ENCODE data around the gene PLA2G7.

PLA2G7 gene

GRCh38 chr6:46733341-46733801, 1.8 kb downstream of the PLA2G7 start:
- H3K4me3 Mint-ChIP-seq = no peak overlapping the region
- H3K36me3 Mint-ChIP-seq = no peaks in the 10 kb centered on the region
- H3K9me3 Mint-ChIP-seq = no peaks in the 10 kb centered on the region
- H3K27me3 Mint-ChIP-seq = peaks cover 53% of the 10 kb centered on the region
- peaks cover 10% of the 10 kb centered on the region for H3K4me1 Mint-ChIP-seq
- no peak overlapping the region for H3K27ac Mint-ChIP-seq
- no peak for ATAC-seq

- Mint-ChIP-seq H3K27me3 (peaks cover 51% of the 10 kb centered on the region), H3K27ac (no peak overlapping the region), H3K9me3 (no peaks in the 10 kb centered on the region), H3K36me3 (no peaks in the 10 kb centered on the region), H3K4me3 (no peak overlapping the region), H3K4me1 (peaks cover 10% of the 10 kb centered on the region)
- ATAC-seq = no peak
Measured at GRCh38 chr6:46730921-46731461, 4.2 kb downstream of the PLA2G7 start.

GRCh38 chr6:46729787-46730326, 5.3 kb downstream of the PLA2G7 start:
- Mint-ChIP-seq H3K27ac (no peak overlapping the region), H3K27me3 (peaks cover 49% of the 10 kb centered on the region), H3K36me3 (no peaks in the 10 kb centered on the region), H3K4me3 (no peak overlapping the region), H3K9me3 (no peaks in the 10 kb centered on the region), H3K4me1 (peaks cover 10% of the 10 kb centered on the region)
- ATAC-seq = no peak

GRCh38 chr6:46720401-46720800, 14.8 kb downstream of the PLA2G7 start:
- Mint-ChIP-seq H3K9me3 (no peaks in the 10 kb centered on the region), H3K27ac (no peak overlapping the region), H3K4me1 (no peaks in the 10 kb centered on the region), H3K4me3 (no peak overlapping the region), H3K27me3 (peaks cover 36% of the 10 kb centered on the region), H3K36me3 (no peaks in the 10 kb centered on the region)
- no peak for ATAC-seq

GRCh38 chr6:46719099-46719498, 16.1 kb downstream of the PLA2G7 start:
- Mint-ChIP-seq H3K9me3 (no peaks in the 10 kb centered on the region), H3K27me3 (peaks cover 32% of the 10 kb centered on the region), H3K36me3 (no peaks in the 10 kb centered on the region), H3K4me1 (no peaks in the 10 kb centered on the region), H3K27ac (no peak overlapping the region), H3K4me3 (no peak overlapping the region)
- ATAC-seq = peak; percentile 39

GRCh38 chr6:46715141-46715540, 20.0 kb downstream of the PLA2G7 start:
- H3K36me3 Mint-ChIP-seq = no peaks in the 10 kb centered on the region
- H3K4me1 Mint-ChIP-seq = no peaks in the 10 kb centered on the region
- ATAC-seq = no peak
- no peak overlapping the region for H3K4me3 Mint-ChIP-seq
- peaks cover 24% of the 10 kb centered on the region for H3K27me3 Mint-ChIP-seq
- H3K27ac Mint-ChIP-seq = no peak overlapping the region
- no peaks in the 10 kb centered on the region for H3K9me3 Mint-ChIP-seq

- H3K9me3 Mint-ChIP-seq = no peaks in the 10 kb centered on the region
- ATAC-seq = no peak
- peaks cover 2% of the 10 kb centered on the region for H3K27me3 Mint-ChIP-seq
- H3K36me3 Mint-ChIP-seq = no peaks in the 10 kb centered on the region
- H3K27ac Mint-ChIP-seq = no peak overlapping the region
- no peaks in the 10 kb centered on the region for H3K4me1 Mint-ChIP-seq
- no peak overlapping the region for H3K4me3 Mint-ChIP-seq
Measured at GRCh38 chr6:46711491-46711890, 23.7 kb downstream of the PLA2G7 start.

- Mint-ChIP-seq H3K4me1 (no peaks in the 10 kb centered on the region), H3K27ac (no peak overlapping the region), H3K4me3 (no peak overlapping the region), H3K27me3 (peaks cover 25% of the 10 kb centered on the region), H3K9me3 (no peaks in the 10 kb centered on the region), H3K36me3 (no peaks in the 10 kb centered on the region)
- no peak for ATAC-seq
Measured at GRCh38 chr6:46706464-46706863, 28.7 kb downstream of the PLA2G7 start.

- Mint-ChIP-seq H3K4me3 (no peak overlapping the region), H3K4me1 (no peaks in the 10 kb centered on the region), H3K27me3 (peaks cover 25% of the 10 kb centered on the region), H3K27ac (no peak overlapping the region), H3K9me3 (no peaks in the 10 kb centered on the region), H3K36me3 (no peaks in the 10 kb centered on the region)
- ATAC-seq = no peak
Measured at GRCh38 chr6:46704562-46704961, 30.6 kb downstream of the PLA2G7 start.

GRCh38 chr6:46699970-46700369, 35.2 kb downstream of the PLA2G7 start:
- Mint-ChIP-seq H3K27ac (no peak overlapping the region), H3K9me3 (no peaks in the 10 kb centered on the region), H3K36me3 (no peaks in the 10 kb centered on the region), H3K4me3 (no peak overlapping the region), H3K4me1 (no peaks in the 10 kb centered on the region), H3K27me3 (peaks cover 33% of the 10 kb centered on the region)
- no peak for ATAC-seq

GRCh38 chr6:46690911-46691451, 44.2 kb downstream of the PLA2G7 start:
- Mint-ChIP-seq H3K27ac (no peak overlapping the region), H3K27me3 (peaks cover 14% of the 10 kb centered on the region), H3K4me1 (no peaks in the 10 kb centered on the region), H3K36me3 (no peaks in the 10 kb centered on the region), H3K4me3 (no peak overlapping the region), H3K9me3 (no peaks in the 10 kb centered on the region)
- ATAC-seq = no peak

- Mint-ChIP-seq H3K27ac (no peak overlapping the region), H3K4me1 (no peaks in the 10 kb centered on the region), H3K27me3 (peaks cover 14% of the 10 kb centered on the region), H3K4me3 (no peak overlapping the region), H3K36me3 (no peaks in the 10 kb centered on the region), H3K9me3 (no peaks in the 10 kb centered on the region)
- ATAC-seq = no peak
Measured at GRCh38 chr6:46690141-46690755, 44.9 kb downstream of the PLA2G7 start.

GRCh38 chr6:46689657-46690056, 45.5 kb downstream of the PLA2G7 start:
- Mint-ChIP-seq H3K4me1 (no peaks in the 10 kb centered on the region), H3K27me3 (peaks cover 14% of the 10 kb centered on the region), H3K4me3 (no peak overlapping the region), H3K36me3 (no peaks in the 10 kb centered on the region), H3K27ac (no peak overlapping the region), H3K9me3 (no peaks in the 10 kb centered on the region)
- no peak for ATAC-seq

GRCh38 chr6:46688966-46689335, 46.2 kb downstream of the PLA2G7 start:
- no peaks in the 10 kb centered on the region for H3K36me3 Mint-ChIP-seq
- no peaks in the 10 kb centered on the region for H3K4me1 Mint-ChIP-seq
- no peak for ATAC-seq
- no peaks in the 10 kb centered on the region for H3K9me3 Mint-ChIP-seq
- H3K27ac Mint-ChIP-seq = no peak overlapping the region
- peaks cover 11% of the 10 kb centered on the region for H3K27me3 Mint-ChIP-seq
- H3K4me3 Mint-ChIP-seq = no peak overlapping the region

- H3K4me1 Mint-ChIP-seq = no peaks in the 10 kb centered on the region
- no peak overlapping the region for H3K27ac Mint-ChIP-seq
- H3K36me3 Mint-ChIP-seq = no peaks in the 10 kb centered on the region
- ATAC-seq = no peak
- no peak overlapping the region for H3K4me3 Mint-ChIP-seq
- H3K9me3 Mint-ChIP-seq = no peaks in the 10 kb centered on the region
- H3K27me3 Mint-ChIP-seq = peaks cover 5% of the 10 kb centered on the region
Measured at GRCh38 chr6:46688117-46688965, 46.8 kb downstream of the PLA2G7 start.
